IPS-11a (cell line): ENCODE data around the gene HRH1.
"Not testable (repeated sequence)": the region's sequence is repeated elsewhere in the genome, so short reads cannot be mapped to it uniquely, and the experiment has no call there.

Source experiments
- H3K4me3 ChIP-seq: one replicate; pipeline ENCODE4 v1.5.1; 2013; ENCODE audit warnings: low read depth, low read length, control low read depth

Gene HRH1

GRCh38 chr3:11204697-11205348, 50.5 kb downstream of the HRH1 start:
- no peak overlapping the region for H3K4me3 ChIP-seq

GRCh38 chr3:11205881-11206280, 51.6 kb downstream of the HRH1 start:
- H3K4me3 ChIP-seq, result not testable (repeated sequence)

- H3K4me3 ChIP-seq, result no peak overlapping the region
Measured at GRCh38 chr3:11206316-11206715, 52.0 kb downstream of the HRH1 start.

GRCh38 chr3:11206953-11207352, 52.7 kb downstream of the HRH1 start:
- H3K4me3 ChIP-seq, result no peak overlapping the region

GRCh38 chr3:11211531-11212298, 57.4 kb downstream of the HRH1 start:
- H3K4me3 ChIP-seq, result no peak overlapping the region

GRCh38 chr3:11212299-11212608, 58.0 kb downstream of the HRH1 start:
- no peak overlapping the region for H3K4me3 ChIP-seq

GRCh38 chr3:11212784-11213183, 58.5 kb downstream of the HRH1 start:
- no peak overlapping the region for H3K4me3 ChIP-seq

GRCh38 chr3:11213810-11214450, 59.6 kb downstream of the HRH1 start:
- H3K4me3 ChIP-seq, result no peak overlapping the region

- H3K4me3 ChIP-seq, result no peak overlapping the region
Measured at GRCh38 chr3:11214451-11214978, 60.2 kb downstream of the HRH1 start.

GRCh38 chr3:11217370-11217769, 63.1 kb downstream of the HRH1 start:
- H3K4me3 ChIP-seq, result not testable (repeated sequence)

- H3K4me3 ChIP-seq, result no peak overlapping the region
Measured at GRCh38 chr3:11220230-11220629, 65.9 kb downstream of the HRH1 start.

GRCh38 chr3:11221818-11222415, 67.6 kb downstream of the HRH1 start:
- H3K4me3 ChIP-seq, result no peak overlapping the region

- no peak overlapping the region for H3K4me3 ChIP-seq
Measured at GRCh38 chr3:11224010-11224409, 69.7 kb downstream of the HRH1 start.

- no peak overlapping the region for H3K4me3 ChIP-seq
Measured at GRCh38 chr3:11224870-11225229, 70.6 kb downstream of the HRH1 start.

GRCh38 chr3:11226042-11226370, 71.7 kb downstream of the HRH1 start:
- H3K4me3 ChIP-seq, result no peak overlapping the region

- no peak overlapping the region for H3K4me3 ChIP-seq
Measured at GRCh38 chr3:11228041-11228440, 73.7 kb downstream of the HRH1 start.

GRCh38 chr3:11230125-11230524, 75.8 kb downstream of the HRH1 start:
- H3K4me3 ChIP-seq, result no peak overlapping the region

- no peak overlapping the region for H3K4me3 ChIP-seq
Measured at GRCh38 chr3:11230832-11231231, 76.5 kb downstream of the HRH1 start.

- no peak overlapping the region for H3K4me3 ChIP-seq
Measured at GRCh38 chr3:11235385-11235784, 81.1 kb downstream of the HRH1 start.

GRCh38 chr3:11236588-11237461, 82.5 kb downstream of the HRH1 start:
- no peak overlapping the region for H3K4me3 ChIP-seq

- H3K4me3 ChIP-seq, result no peak overlapping the region
Measured at GRCh38 chr3:11238060-11238459, 83.8 kb downstream of the HRH1 start.
